AG04450 (cell line): ENCODE measurements around the gene HS6ST2. TPM values are rescaled to one million over a fixed set of nuclear protein-coding genes. Genes with fewer than 3 reads are reported as not detected.

Experiments used
- CTCF ChIA-PET: fragments of 300-600, 350-600 bp; formaldehyde crosslinking; extraction: SDS; loops from one replicate; lab custom pipeline; 2022; ENCODE audit warnings: antibody characterized with exemption, inconsistent platforms; lab: Charles Lee
- POLR2A ChIA-PET: fragments of 350-600 bp; formaldehyde crosslinking; extraction: SDS; loops from one replicate; lab custom pipeline; 2021; ENCODE audit warnings: antibody characterized with exemption, inconsistent platforms; lab: Yijun Ruan, JAX
- DNase-seq: peaks from one replicate; pipeline ENCODE4 v3.0.0-alpha.2; 2011; ENCODE audit warnings: low read depth, low spot score
- H3K27ac ChIP-seq: one replicate; pipeline ENCODE4 v1.5.1; 2012; ENCODE audit warnings: low read depth, low read length, control low read depth
- H3K27me3 ChIP-seq: one replicate; pipeline ENCODE4 v1.6.0; 2012; ENCODE audit warnings: low read length; ENCODE audit not compliant: control insufficient read depth, insufficient read depth
- H3K4me3 ChIP-seq: 2 replicates; pipeline ENCODE4 v1.5.1; 2011; ENCODE audit warnings: mild to moderate bottlenecking, low read depth, low read length, control low read depth
- H3K9me3 ChIP-seq: 2 replicates; pipeline ENCODE4 v1.5.1; 2012; ENCODE audit warnings: low read length; ENCODE audit not compliant: control insufficient read depth, insufficient read depth
- CTCF ChIP-seq: IDR thresholded peaks from 2 replicates; pipeline ENCODE4 v1.5.1; 2011; ENCODE audit warnings: low read depth, low read length, control low read depth, inconsistent platforms
- polyA plus RNA-seq: library from polyadenylated mRNA; depleted of rRNA; stranded (reverse); fragments of >200 nt; gene quantifications from 2 replicates; pipeline ENCODE4 v1.2.3, GENCODE V29; 2011

Gene HS6ST2
- polyA plus RNA-seq, 1 experiment = not detected

GRCh38 chrX:132712350-132712749 lies 246.1 kb downstream of the HS6ST2 start:
- Histone ChIP-seq H3K27ac (no peak overlapping the region), H3K27me3 (no peaks in the 10 kb centered on the region), H3K9me3 (no peaks in the 10 kb centered on the region), H3K4me3 (no peak overlapping the region)
- ChIA-PET POLR2A (no interaction called here), CTCF (no interaction called here)
- DNase-seq = no peak
- no peak for TF ChIP-seq CTCF

GRCh38 chrX:132710656-132711155 lies 247.7 kb downstream of the HS6ST2 start:
- CTCF ChIA-PET = no interaction called here
- POLR2A ChIA-PET = no interaction called here
- H3K27me3 ChIP-seq = no peaks in the 10 kb centered on the region
- no peak for TF ChIP-seq CTCF
- no peak overlapping the region for H3K4me3 ChIP-seq
- H3K27ac ChIP-seq = no peak overlapping the region
- DNase-seq = no peak
- no peaks in the 10 kb centered on the region for H3K9me3 ChIP-seq

DNA sequence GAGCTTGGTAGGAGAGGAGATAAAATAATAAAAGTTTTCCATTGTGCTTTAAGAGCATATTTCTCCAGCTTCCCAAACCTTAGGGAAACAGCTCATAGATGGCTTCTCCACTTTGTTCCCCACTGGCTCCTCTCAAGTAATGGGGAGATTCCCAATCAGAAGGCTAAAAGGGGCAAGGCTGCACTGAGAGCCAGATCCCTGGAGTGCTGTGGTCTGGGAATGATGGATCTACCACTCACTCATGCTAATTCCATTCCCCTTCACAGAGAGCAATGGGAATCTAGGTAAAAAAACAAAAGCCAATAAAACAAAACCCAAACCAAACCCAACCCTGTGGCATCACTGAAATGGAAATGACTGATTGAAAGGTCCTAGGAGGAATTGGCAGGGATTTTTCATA lies 249.9 kb downstream of the HS6ST2 start:
- Histone ChIP-seq H3K9me3 (no peaks in the 10 kb centered on the region), H3K27ac (no peak overlapping the region), H3K27me3 (no peaks in the 10 kb centered on the region), H3K4me3 (no peak overlapping the region)
- no peak for DNase-seq
- POLR2A ChIA-PET = no interaction called here
- CTCF ChIA-PET = no interaction called here
- TF ChIP-seq CTCF = no peak

- Histone ChIP-seq H3K27me3 (no peaks in the 10 kb centered on the region), H3K27ac (no peak overlapping the region), H3K4me3 (no peak overlapping the region), H3K9me3 (no peaks in the 10 kb centered on the region)
- ChIA-PET POLR2A (no interaction called here), CTCF (no interaction called here)
- TF ChIP-seq CTCF = no peak
- DNase-seq = no peak
Measured at GRCh38 chrX:132704769-132705168, 253.7 kb downstream of the HS6ST2 start.

GRCh38 chrX:132694382-132694781 lies 264.0 kb downstream of the HS6ST2 start:
- Histone ChIP-seq H3K27me3 (no peaks in the 10 kb centered on the region), H3K27ac (no peak overlapping the region), H3K9me3 (no peaks in the 10 kb centered on the region), H3K4me3 (no peak overlapping the region)
- no peak for TF ChIP-seq CTCF
- no peak for DNase-seq
- ChIA-PET POLR2A (no interaction called here), CTCF (no interaction called here)
